WTC11 (cell line): Measurements from ENCODE around the gene CCDC117. TPM values are rescaled to one million over a fixed set of nuclear protein-coding genes. Genes with fewer than 3 reads are reported as not detected.

ENCODE experiments used
- ATAC-seq: fragments of 200-7000 bp; cut with Tn5 transposase; 2 replicates; pipeline ENCODE4 v1.10.0; 2021; ENCODE audit warnings: mild to moderate bottlenecking, moderate library complexity
- CTCF ChIA-PET: fragments of 300-600 bp; sonication (Branson Sonifier 250); formaldehyde crosslinking; loops from one replicate; lab custom pipeline; 2021; ENCODE audit warnings: antibody characterized with exemption; lab: Charles Lee
- POLR2A ChIA-PET: fragments of 350-600 bp; sonication (Branson Sonifier 250); formaldehyde crosslinking; loops from one replicate; lab custom pipeline; 2021; ENCODE audit warnings: antibody characterized with exemption; lab: Charles Lee
- DNase-seq: peaks from one replicate; pipeline ENCODE4 v3.0.0; 2021; ENCODE audit warnings: low spot score
- H3K27ac Mint-ChIP-seq: 2 replicates; pipeline ENCODE4 v1.8.0; 2021; ENCODE audit warnings: mixed read lengths
- H3K27me3 Mint-ChIP-seq: 2 replicates; pipeline ENCODE4 v1.8.0; 2021; ENCODE audit warnings: low read depth, mild to moderate bottlenecking, moderate library complexity, mixed read lengths
- H3K36me3 Mint-ChIP-seq: 2 replicates; pipeline ENCODE4 v1.8.0; 2021; ENCODE audit warnings: mixed read lengths
- H3K4me1 Mint-ChIP-seq: 2 replicates; pipeline ENCODE4 v1.8.0; 2022; ENCODE audit warnings: mixed read lengths
- H3K4me3 Mint-ChIP-seq: 2 replicates; pipeline ENCODE4 v1.8.0; 2021; ENCODE audit warnings: mild to moderate bottlenecking, moderate library complexity, mixed read lengths
- H3K9me3 Mint-ChIP-seq: 2 replicates; pipeline ENCODE4 v1.8.0; 2021; ENCODE audit warnings: mixed read lengths
- ATF2 ChIP-seq: sonication (generic); formaldehyde crosslinking; IDR thresholded peaks from 2 replicates; pipeline ENCODE4 v1.8.1; 2022; ENCODE audit warnings: low read depth, missing genetic modification reagents, borderline replicate concordance
- ATF6 ChIP-seq: sonication (generic); formaldehyde crosslinking; IDR thresholded peaks from 2 replicates; pipeline ENCODE4 v1.8.1; 2023; ENCODE audit warnings: mild to moderate bottlenecking, missing genetic modification reagents
- E2F1 ChIP-seq: sonication (generic); formaldehyde crosslinking; IDR thresholded peaks from 2 replicates; pipeline ENCODE4 v1.8.0; 2022; ENCODE audit warnings: mild to moderate bottlenecking, missing genetic modification reagents
- ELF4 ChIP-seq: sonication (generic); formaldehyde crosslinking; IDR thresholded peaks from 2 replicates; pipeline ENCODE4 v1.8.1; 2022; ENCODE audit warnings: low read depth, mild to moderate bottlenecking, moderate library complexity, missing genetic modification reagents
- EMX1 ChIP-seq: fragments of 250-450 bp; sonication (Bioruptor Pico); IDR thresholded peaks from 2 replicates; pipeline ENCODE4 v1.8.0; 2021; ENCODE audit warnings: mild to moderate bottlenecking
- ERG ChIP-seq: fragments of 250-450 bp; sonication (Bioruptor Pico); IDR thresholded peaks from 2 replicates; pipeline ENCODE4 v1.8.0; 2021; ENCODE audit warnings: mild to moderate bottlenecking
- GTF2I ChIP-seq: fragments of 250-450 bp; sonication (Bioruptor Pico); conservative IDR thresholded peaks from 2 replicates; pipeline ENCODE4 v1.4.0; 2021; ENCODE audit warnings: mild to moderate bottlenecking
- IRF1 ChIP-seq: sonication (generic); formaldehyde crosslinking; IDR thresholded peaks from 2 replicates; pipeline ENCODE4 v1.8.0; 2023; ENCODE audit warnings: missing genetic modification reagents
- MAX ChIP-seq: sonication (generic); formaldehyde crosslinking; IDR thresholded peaks from 2 replicates; pipeline ENCODE4 v1.8.0; 2022; ENCODE audit warnings: mild to moderate bottlenecking, missing genetic modification reagents
- MYBL2 ChIP-seq: sonication (generic); formaldehyde crosslinking; IDR thresholded peaks from 2 replicates; pipeline ENCODE4 v1.8.1; 2023; ENCODE audit warnings: mild to moderate bottlenecking, moderate library complexity, missing genetic modification reagents
- NFYB ChIP-seq: sonication (generic); formaldehyde crosslinking; conservative IDR thresholded peaks from 2 replicates; pipeline ENCODE4 v1.8.0; 2022; ENCODE audit warnings: low read depth, missing genetic modification reagents
- NR2C2 ChIP-seq: sonication (generic); formaldehyde crosslinking; IDR thresholded peaks from 2 replicates; pipeline ENCODE4 v1.8.0; 2022; ENCODE audit warnings: mild to moderate bottlenecking, missing genetic modification reagents
- PRDM15 ChIP-seq: sonication (generic); formaldehyde crosslinking; IDR thresholded peaks from 2 replicates; pipeline ENCODE4 v1.8.0; 2022; ENCODE audit warnings: missing genetic modification reagents
- SMAD3 ChIP-seq: sonication (generic); formaldehyde crosslinking; IDR thresholded peaks from 2 replicates; pipeline ENCODE4 v1.8.0; 2022; ENCODE audit warnings: missing genetic modification reagents, mild to moderate bottlenecking, borderline replicate concordance
- SMAD4 ChIP-seq: sonication (generic); formaldehyde crosslinking; IDR thresholded peaks from 2 replicates; pipeline ENCODE4 v1.8.0; 2022; ENCODE audit warnings: mild to moderate bottlenecking, missing genetic modification reagents
- SP1 ChIP-seq: sonication (generic); formaldehyde crosslinking; conservative IDR thresholded peaks from 2 replicates; pipeline ENCODE4 v1.8.1; 2022; ENCODE audit warnings: missing genetic modification reagents
- TP53 ChIP-seq: sonication (generic); formaldehyde crosslinking; IDR thresholded peaks from 2 replicates; pipeline ENCODE4 v1.8.1; 2023; ENCODE audit warnings: mild to moderate bottlenecking, missing genetic modification reagents
- USF2 ChIP-seq: sonication (generic); formaldehyde crosslinking; IDR thresholded peaks from 2 replicates; pipeline ENCODE4 v1.8.1; 2023; ENCODE audit warnings: mild to moderate bottlenecking, missing genetic modification reagents, moderate library complexity
- ZNF138 ChIP-seq: sonication (generic); formaldehyde crosslinking; conservative IDR thresholded peaks from 2 replicates; pipeline ENCODE4 v1.8.1; 2022; ENCODE audit warnings: mild to moderate bottlenecking, moderate library complexity, missing genetic modification reagents
- ZNF232 ChIP-seq: sonication (generic); formaldehyde crosslinking; IDR thresholded peaks from 2 replicates; pipeline ENCODE4 v1.8.0; 2022; ENCODE audit warnings: mild to moderate bottlenecking, missing genetic modification reagents
- ZNF671 ChIP-seq: fragments of 250-450 bp; sonication (Bioruptor Pico); IDR thresholded peaks from 2 replicates; pipeline ENCODE4 v1.8.0; 2021; ENCODE audit warnings: mild to moderate bottlenecking
- total RNA-seq: library from RNA; stranded (reverse); gene quantifications from 3 replicates; pipeline ENCODE4 v1.2.3, GENCODE V29; 2021

The CCDC117 gene
- total RNA-seq, 1 experiment from 2014 or later: 39.0 TPM

- Mint-ChIP-seq H3K27me3 (no peaks in the 10 kb centered on the region), H3K4me3 (peak overlapping the region; percentile 51), H3K4me1 (peaks cover 32% of the 10 kb centered on the region), H3K36me3 (peaks cover 24% of the 10 kb centered on the region), H3K27ac (peak overlapping the region; percentile 87), H3K9me3 (no peaks in the 10 kb centered on the region)
- TF ChIP-seq MYBL2 (CRISPR knock-in tag): no peak
- no peak for TF ChIP-seq ERG (CRISPR knock-in tag)
- TF ChIP-seq MAX: no peak
- no peak for TF ChIP-seq ZNF232 (CRISPR knock-in tag)
- no peak for TF ChIP-seq SMAD4 (CRISPR knock-in tag)
- no peak for TF ChIP-seq ELF4 (CRISPR knock-in tag)
- no peak for TF ChIP-seq TP53 (CRISPR knock-in tag)
- no peak for TF ChIP-seq IRF1 (CRISPR knock-in tag)
- no peak for TF ChIP-seq SP1 (CRISPR knock-in tag)
- no peak for TF ChIP-seq ZNF671
- DNase-seq: no peak
- no peak for ATAC-seq
- ChIA-PET POLR2A (no interaction called here), CTCF (interaction anchor here (0.8 kb wide), 1 partner anchor 235 kb away, joined by 3 read pairs; no protein-coding TSS in a partner anchor)
Measured at GRCh38 chr22:28801845-28802594, 29.5 kb downstream of the CCDC117 start.

GRCh38 chr22:28802595-28803123, 30.2 kb downstream of the CCDC117 start:
- TF ChIP-seq EMX1: no peak
- no peak for TF ChIP-seq SMAD3 (CRISPR knock-in tag)
- TF ChIP-seq NR2C2 (CRISPR knock-in tag): no peak
- no peak for TF ChIP-seq ZNF138 (CRISPR knock-in tag)
- no peak for TF ChIP-seq PRDM15 (CRISPR knock-in tag)
- TF ChIP-seq SMAD4 (CRISPR knock-in tag): no peak
- TF ChIP-seq ATF6: no peak
- TF ChIP-seq ATF2 (CRISPR knock-in tag): no peak
- TF ChIP-seq USF2: no peak
- no peak for TF ChIP-seq GTF2I (CRISPR knock-in tag)
- TF ChIP-seq NFYB (CRISPR knock-in tag): no peak
- TF ChIP-seq E2F1 (CRISPR knock-in tag): no peak
- DNase-seq (no peak), ATAC-seq (no peak)
- Mint-ChIP-seq H3K9me3 (no peaks in the 10 kb centered on the region), H3K27ac (peak overlapping the region; percentile 87), H3K4me3 (peak overlapping the region; percentile 51; the same call in 1 of the 2 replicates), H3K36me3 (peaks cover 18% of the 10 kb centered on the region), H3K4me1 (peaks cover 34% of the 10 kb centered on the region), H3K27me3 (no peaks in the 10 kb centered on the region)
- ChIA-PET POLR2A (interaction anchor here (0.7 kb wide), 2 partner anchors 11 to 37 kb away, joined by 5 read pairs; no protein-coding TSS in a partner anchor), CTCF (interaction anchor here (0.6 to 0.8 kb wide), 2 partner anchors 234 to 237 kb away, joined by 3 to 5 read pairs; no protein-coding TSS in a partner anchor)
